ENCODE measurements around the gene HAUS3.
"Not testable (repeated sequence)": the region's sequence is repeated elsewhere in the genome, so short reads cannot be mapped to it uniquely, and the experiment has no call there.

HAUS3 gene

DNA sequence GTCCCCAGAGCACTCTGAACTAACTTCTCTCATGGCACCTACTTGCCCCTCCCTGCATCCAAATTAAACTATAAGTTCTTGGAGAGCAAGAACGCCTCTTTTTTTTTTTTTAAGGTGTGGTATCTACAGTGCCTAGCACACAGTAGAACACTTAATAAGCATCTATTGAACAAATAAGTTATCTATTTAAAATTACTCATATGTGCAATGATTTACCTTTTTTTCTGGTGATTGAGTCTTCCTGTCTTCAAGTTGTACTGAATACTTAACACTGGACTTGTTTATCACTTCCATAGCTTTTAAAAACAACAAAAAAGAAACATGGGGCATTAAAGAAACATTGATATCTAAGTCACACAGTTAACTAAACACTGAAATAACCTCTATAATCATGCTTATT lies 29.1 kb downstream of the HAUS3 start:
- no peak for DNase-seq

DNA sequence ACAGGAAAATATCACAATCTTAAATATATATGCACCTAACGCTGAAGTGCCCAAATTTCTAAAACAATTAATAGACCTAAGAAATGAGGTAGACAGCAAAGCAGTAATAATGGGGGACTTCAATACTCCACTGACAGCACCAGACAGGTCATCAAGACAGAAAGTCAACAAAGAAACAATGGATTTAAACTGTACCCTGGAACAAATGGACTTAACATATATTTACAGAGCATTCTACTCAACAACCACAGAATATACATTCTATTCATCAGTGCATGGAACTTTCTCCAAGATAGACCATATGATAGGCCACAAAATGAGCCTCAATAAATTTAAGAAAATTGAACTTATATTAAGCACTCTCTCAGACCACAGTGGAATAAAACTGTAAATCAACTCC lies 39.1 kb downstream of the HAUS3 start:
- not testable (repeated sequence) for DNase-seq

- no peak for DNase-seq
Measured at GRCh38 chr4:2194496-2194895, 47.4 kb downstream of the HAUS3 start.

DNA sequence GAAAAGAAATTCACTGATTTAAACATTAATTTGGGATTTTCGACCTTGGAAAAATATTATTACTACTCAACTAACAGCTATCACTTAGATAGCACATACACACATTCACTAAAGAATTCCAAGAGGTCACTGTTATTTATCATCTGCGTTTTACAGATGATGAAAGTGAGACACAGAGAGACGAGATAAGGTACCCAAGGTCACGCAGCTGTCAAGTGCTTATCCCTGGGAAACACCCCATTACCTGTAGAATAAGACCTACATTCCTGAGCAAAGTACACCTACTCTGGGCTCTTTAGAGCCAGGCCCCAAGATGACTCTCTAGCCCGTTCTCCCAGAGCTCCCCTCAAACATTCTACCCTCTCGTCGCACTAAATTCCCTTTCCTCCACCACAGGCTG lies 48.6 kb downstream of the HAUS3 start:
- no peak for DNase-seq

DNA sequence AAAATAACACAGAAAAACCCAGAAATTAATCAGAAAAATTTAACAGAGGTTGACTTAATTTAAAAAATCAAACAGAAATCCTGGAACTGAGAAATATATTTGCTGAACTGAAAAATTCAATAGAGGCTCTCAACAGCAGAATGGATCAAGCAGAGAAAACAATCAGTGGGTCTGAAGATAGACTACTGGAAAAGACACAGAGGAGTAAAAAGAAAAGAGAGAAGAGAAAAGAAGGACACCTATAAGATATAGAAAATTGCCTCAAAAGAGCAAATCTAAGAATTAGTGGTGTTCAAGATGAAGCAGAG lies 55.1 kb downstream of the HAUS3 start:
- no peak for DNase-seq

DNA sequence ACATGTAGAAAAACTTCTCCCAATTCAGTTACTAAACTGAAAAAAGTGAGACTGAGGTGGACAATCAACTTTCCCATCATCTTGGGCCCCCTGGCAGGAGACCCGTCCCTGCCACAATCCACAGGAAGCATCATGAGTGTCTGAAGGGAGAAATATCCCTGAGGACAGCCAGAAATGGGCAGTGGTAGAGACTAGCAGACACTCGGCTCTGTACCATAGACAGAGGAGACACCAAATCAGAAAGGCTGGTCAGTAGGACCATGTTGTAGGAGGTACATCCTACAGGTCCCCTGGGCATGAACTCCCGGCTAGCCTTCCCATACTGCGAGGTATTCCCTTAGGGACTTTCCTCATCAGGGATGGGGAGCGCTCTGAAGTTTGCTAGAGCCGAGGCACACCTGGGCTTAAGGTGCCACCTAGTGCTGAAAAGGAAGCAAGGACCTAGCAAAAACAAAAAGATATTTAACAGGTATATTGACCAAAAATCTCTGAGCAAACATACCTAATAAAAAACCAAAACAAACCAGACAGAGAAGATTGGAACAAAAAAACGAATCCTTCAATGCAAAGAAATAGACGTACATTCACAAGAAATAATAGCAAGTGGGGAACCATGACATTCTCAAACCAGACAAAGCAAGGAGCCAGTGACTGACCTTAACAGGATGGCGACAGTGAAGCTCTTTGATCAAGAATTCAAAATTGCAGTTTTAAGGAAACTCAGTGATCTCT lies 55.6 kb downstream of the HAUS3 start:
- DNase-seq, result peak; percentile 35

- no peak for DNase-seq
Measured at GRCh38 chr4:2183394-2183793, 58.5 kb downstream of the HAUS3 start.

GRCh38 chr4:2182994-2183393 lies 58.9 kb downstream of the HAUS3 start:
- no peak for DNase-seq

DNA sequence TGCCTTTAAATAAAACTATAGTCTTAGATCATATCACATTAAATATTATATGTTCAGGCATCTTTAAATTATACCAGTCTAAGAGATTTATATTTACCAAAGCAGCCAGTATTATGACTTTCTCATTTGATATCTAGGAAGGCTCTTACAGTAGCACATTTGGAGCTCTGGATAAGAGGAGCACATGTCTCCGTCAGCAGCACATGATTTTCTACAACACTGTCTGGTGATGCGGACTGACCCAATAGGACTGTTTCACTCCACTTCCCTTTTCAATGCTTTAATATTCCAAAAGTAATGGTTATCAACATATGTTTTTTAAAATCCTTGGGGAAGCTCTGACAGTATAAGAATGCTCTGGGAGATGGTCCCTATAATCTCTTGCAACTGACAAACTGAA lies 61.5 kb downstream of the HAUS3 start:
- no peak for DNase-seq

GRCh38 chr4:2179717-2180116 lies 62.2 kb downstream of the HAUS3 start:
- no peak for DNase-seq

DNA sequence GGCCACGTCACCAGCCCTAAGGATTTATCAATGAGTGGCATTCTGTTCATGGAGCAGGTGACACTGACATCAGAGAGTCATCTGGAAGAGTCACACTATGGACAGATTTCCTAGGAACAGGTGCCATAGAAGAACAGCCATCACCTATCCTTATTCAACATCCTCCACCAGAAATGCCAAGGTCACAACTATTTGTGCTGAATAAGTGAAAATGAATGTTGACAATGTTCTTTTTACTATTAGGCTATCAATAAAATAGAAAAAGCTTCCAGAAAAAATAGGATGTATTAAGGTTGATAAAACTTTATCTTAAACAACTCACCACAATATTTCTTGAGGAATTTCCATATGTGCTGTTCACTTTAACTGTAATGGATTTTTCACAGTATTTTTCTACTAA lies 62.9 kb downstream of the HAUS3 start:
- no peak for DNase-seq

Measured in OCI-M1 (cell line).